DMS53 treated with DMSO at 0.1 percent for 48 hours (cell line): Measurements from ENCODE around the gene ZSCAN5A.
A peak's percentile ranks its signal among the peaks of the same experiment; 100 is the strongest.
"Not testable (repeated sequence)": the region's sequence is repeated elsewhere in the genome, so short reads cannot be mapped to it uniquely, and the experiment has no call there.

Experiments
- DNase-seq: peaks from one replicate; lab custom pipeline; 2025; ENCODE audit not compliant: unreplicated experiment; lab: John Stamatoyannopoulos, UW

Gene ZSCAN5A

GRCh38 chr19:56273563-56274117 is 41.0 kb downstream of the ZSCAN5A start:
- DNase-seq, result no peak

GRCh38 chr19:56272161-56272798 is 42.4 kb downstream of the ZSCAN5A start, which contains the start of gene EDDM13:
TSS of gene EDDM13 (plus strand) at chr19:56272748. CDS start at chr19:56272835, 87 bp downstream.
- no peak for DNase-seq

GRCh38 chr19:56271151-56271550 is 43.5 kb downstream of the ZSCAN5A start:
- DNase-seq, result no peak

GRCh38 chr19:56270676-56271075 is 44.0 kb downstream of the ZSCAN5A start:
- DNase-seq, result no peak

GRCh38 chr19:56269348-56269747 is 45.3 kb downstream of the ZSCAN5A start:
- DNase-seq, result no peak

- DNase-seq, result no peak
Measured at GRCh38 chr19:56266051-56266450, 48.6 kb downstream of the ZSCAN5A start.

GRCh38 chr19:56263319-56263718 is 51.3 kb downstream of the ZSCAN5A start:
- DNase-seq, result no peak

GRCh38 chr19:56261932-56262331 is 52.7 kb downstream of the ZSCAN5A start:
- DNase-seq, result not testable (repeated sequence)

- no peak for DNase-seq
Measured at GRCh38 chr19:56261145-56261544, 53.5 kb downstream of the ZSCAN5A start.

- DNase-seq, result no peak
Measured at GRCh38 chr19:56258272-56258671, 56.4 kb downstream of the ZSCAN5A start.

GRCh38 chr19:56253737-56254136 is 60.9 kb downstream of the ZSCAN5A start:
- peak; percentile 72 for DNase-seq

GRCh38 chr19:56252699-56253422 is 61.8 kb downstream of the ZSCAN5A start:
- DNase-seq, result peak; percentile 78

GRCh38 chr19:56248736-56249338 is 65.8 kb downstream of the ZSCAN5A start:
- not testable (repeated sequence) for DNase-seq

- not testable (repeated sequence) for DNase-seq
Measured at GRCh38 chr19:56245764-56246163, 68.9 kb downstream of the ZSCAN5A start.

GRCh38 chr19:56245121-56245740 is 69.4 kb downstream of the ZSCAN5A start:
- DNase-seq, result no peak

GRCh38 chr19:56223481-56223880 is 91.2 kb downstream of the ZSCAN5A start:
- DNase-seq, result no peak

GRCh38 chr19:56222901-56223300 is 91.7 kb downstream of the ZSCAN5A start:
- no peak for DNase-seq

- DNase-seq, result no peak
Measured at GRCh38 chr19:56221851-56222250, 92.8 kb downstream of the ZSCAN5A start.

- not testable (repeated sequence) for DNase-seq
Measured at GRCh38 chr19:56221442-56221841, 93.2 kb downstream of the ZSCAN5A start.

- DNase-seq, result no peak
Measured at GRCh38 chr19:56218961-56219360, 95.7 kb downstream of the ZSCAN5A start.
